ENCODE results near the gene DSCAML1.

Gene DSCAML1

DNA sequence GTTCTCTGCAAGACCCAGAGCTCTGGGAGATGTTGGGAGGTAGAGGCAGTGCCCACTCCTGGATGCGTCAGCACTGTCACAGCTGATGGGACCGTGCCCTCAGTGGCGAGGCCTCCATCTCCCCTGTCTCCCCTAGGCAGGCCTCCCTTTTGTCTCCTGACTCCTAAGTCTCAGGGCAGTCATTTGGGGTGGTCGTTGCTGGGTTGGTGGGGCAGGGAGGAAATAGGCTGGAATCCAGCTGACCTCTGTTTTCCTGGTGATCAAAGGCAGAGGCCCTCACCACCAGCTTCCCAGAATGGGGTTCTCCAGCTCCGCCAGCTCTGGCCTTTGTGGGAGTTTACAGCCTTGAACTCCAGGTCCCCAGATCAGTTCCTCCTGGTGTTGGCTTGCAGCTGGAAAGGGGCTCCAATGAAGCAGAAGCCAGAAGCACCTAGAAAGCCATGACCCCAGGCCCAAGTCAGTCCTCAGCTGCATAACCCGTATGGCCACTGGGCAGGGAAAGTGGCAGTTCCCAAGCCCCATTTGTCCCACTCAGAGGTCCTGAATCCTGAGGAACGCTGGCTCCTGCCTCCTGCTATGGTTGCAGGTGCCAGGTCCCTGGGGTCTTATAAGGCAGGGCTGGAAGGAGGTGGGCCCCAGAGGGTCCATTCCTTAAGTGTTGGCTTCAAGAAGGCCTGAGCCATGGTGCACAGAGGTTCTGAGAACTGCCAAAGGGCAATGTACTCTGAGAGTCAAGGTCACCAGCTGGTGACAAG, 34.8 kb upstream of the DSCAML1 start:
- DNase-seq, result no peak

- no peak for DNase-seq
Observed at GRCh38 chr11:117830674-117831351, 33.8 kb upstream of the DSCAML1 start.

- DNase-seq, result no peak
Observed at GRCh38 chr11:117830072-117830471, 33.1 kb upstream of the DSCAML1 start.

- no peak for DNase-seq
Observed at GRCh38 chr11:117829369-117829725, 32.3 kb upstream of the DSCAML1 start.

DNA sequence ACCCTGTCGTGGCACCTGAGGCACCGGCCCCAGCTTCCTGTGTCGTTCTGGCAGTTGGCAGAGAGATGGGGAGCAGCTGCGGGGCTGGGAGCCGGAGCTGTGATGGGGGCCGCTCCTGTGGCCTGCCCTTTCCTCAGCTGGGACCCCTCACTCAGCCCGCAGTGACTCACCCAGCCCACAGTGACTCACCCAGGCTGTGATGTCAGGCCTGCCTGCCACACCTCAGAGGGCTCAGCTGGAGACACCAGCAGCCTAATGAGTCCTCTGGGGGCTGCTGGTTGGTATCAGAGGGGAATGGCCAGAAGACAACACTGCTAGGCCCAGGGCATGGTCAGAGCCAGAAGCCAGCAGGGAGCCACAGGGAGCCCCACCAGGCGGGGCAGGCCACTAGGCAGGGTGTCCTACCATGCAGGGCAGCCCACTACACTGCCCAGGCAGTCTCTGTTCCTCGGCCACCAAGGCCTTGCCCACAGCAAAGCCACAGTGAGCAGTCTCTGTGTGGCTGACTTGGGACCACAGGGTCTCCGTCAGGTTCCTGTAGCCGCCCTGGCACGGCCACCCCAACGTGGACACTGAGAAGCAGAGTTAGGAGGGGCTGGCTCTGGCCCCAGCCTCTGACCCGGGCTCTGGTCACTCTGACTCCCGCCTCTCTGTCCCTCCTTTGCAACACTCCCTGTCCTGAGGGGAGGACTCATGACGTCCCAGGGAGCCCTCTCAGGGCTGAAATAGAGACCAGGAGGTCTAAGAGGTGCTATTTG, 31.8 kb upstream of the DSCAML1 start:
- peak; percentile 77 for DNase-seq

- DNase-seq, result peak; percentile 52
Observed at GRCh38 chr11:117827521-117828511, 30.8 kb upstream of the DSCAML1 start.

GRCh38 chr11:117826832-117827231, 29.8 kb upstream of the DSCAML1 start:
- DNase-seq, result no peak

- DNase-seq, result no peak
Observed at GRCh38 chr11:117826190-117826570, 29.2 kb upstream of the DSCAML1 start.

DNA sequence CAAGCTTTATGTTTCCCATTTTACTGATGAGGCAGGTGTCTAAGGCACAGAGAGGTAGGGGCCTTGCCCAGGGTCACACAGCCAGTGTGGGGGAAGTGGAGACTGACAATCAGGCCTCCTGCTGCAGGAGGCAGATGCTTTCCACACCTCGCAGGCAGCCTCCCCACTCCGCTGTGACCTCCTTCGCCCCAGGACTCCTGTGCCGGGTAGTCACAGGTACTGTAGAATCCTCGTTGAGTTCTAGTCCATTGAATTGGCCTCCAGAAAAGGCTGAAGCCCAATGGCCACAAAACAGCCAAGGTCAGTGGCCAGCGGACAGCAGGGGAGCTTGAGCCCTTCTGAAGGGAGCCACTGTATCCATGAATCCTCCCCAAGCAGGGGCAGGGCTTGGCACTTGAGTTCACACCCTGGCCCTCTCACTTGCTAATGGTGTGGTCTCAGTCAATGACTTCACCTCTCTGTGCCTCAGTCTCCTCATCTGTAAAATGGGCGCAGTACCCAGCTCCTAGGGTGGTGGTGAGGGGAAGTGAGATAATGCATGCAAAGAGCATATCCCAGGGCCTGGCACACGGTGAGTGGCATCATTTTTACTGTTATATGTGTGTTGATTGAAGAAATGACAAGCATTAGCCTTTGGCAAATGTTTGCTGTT, 28.6 kb upstream of the DSCAML1 start:
- no peak for DNase-seq

DNA sequence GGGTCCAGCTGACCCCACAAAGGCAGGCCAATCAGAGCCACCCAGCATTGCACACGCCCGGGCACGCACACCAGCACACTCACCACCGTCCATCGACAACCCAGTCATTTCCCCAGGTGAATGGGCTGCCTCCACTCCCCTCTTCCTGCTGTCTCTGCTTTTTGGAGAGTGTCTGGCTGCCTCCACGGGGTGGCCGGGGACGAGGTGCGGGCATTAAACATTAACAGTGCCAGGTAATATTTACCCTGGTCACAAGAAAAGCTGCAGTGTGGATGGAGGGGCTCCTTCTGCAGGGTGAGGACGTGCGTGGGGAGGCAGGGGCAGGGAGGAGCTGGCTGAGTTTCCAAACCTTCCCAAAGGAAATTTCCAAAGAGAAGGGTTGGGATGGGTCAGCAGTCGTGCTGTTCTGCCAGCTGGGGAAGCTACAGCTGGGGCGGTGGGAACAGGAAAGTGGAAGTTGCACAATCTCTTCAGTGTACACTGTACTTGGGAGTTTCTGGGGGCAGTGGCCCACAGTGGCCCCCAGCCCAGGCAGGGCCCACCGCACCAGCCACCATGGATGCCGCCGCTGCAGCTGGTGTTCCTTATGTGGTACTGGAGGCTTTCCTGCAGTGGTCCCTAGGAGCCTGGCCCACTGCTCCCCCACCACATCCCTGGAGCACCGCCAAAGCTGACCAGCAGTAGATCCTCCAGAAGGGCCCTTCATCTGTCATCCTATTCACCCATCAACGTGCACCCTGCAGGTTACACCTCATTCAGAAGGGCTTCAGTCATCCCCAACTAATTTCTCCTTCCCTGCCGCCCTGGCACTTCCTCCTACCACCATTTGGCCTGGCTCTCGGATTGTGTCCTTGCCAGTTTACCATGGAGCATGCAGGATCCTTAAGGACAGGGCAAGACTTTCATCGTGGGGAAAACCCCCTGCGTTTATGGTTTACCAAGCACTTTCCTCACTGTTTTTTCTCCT, 27.8 kb upstream of the DSCAML1 start, which contains the start of gene FXYD2:
Gene FXYD2, minus strand, starts transcription at position 174 of the 967 bp plus-strand sequence. Its CDS starts 66 bp downstream, at position 108.
- DNase-seq, result no peak

DNA sequence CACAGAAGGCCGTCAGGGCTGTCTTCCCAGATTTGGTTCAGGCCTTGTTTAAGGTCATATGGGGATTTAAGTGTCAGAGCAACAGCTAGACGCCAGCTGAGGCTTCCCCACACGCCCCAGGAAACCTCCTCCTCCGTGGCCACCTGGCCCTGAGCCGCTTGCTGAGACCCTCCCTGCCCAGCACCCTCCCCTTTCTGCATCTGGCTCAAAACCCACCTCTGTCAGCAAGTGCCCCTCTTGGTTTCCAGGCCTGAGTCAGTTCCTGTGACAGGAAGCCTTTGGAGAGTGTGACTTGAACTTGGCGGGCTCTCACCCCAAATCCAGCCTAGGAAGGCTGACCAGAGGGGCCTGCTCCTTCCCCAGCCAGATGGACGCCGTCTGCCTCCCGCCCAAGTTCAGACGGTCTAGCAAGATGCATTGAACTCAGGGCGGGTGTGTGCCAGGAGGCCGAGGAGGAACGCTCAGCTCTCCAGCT, 27.0 kb upstream of the DSCAML1 start:
- no peak for DNase-seq

DNA sequence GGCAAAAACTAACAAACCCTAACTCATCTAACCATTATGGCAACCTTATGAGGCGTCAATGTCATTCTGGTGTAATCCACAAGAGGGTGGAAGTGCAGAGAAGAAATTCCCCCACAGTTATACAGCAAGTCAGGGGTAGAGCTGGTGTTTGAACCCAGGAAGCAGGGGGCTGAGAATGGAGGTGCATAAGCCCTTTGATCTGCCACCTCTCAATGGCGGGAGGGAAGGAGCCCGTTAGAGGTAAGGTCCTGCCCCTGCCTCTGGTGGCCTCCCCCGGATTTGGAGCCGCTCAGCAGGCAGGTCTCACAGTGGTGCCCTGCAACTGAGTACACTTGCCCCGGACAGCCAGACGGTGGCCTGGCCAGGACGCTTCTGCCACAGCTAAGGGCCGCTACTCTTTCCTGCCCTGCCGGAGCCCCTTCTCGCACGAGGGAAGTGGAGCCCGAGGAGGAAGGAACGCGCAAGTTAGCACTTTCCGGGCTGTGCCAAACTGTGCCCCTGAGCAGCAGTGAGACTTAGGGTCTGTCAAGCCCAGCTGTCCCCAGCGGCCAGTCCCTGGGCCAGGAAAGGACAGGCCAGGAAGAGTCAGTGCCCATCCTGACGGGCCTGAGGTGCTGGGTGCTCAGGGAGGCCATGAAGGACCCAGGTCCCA, 26.4 kb upstream of the DSCAML1 start:
- peak; percentile 64 for DNase-seq

GRCh38 chr11:117822074-117823033, 25.3 kb upstream of the DSCAML1 start:
- peak; percentile 50 for DNase-seq

- no peak for DNase-seq
Observed at GRCh38 chr11:117821431-117821830, 24.4 kb upstream of the DSCAML1 start.

DNA sequence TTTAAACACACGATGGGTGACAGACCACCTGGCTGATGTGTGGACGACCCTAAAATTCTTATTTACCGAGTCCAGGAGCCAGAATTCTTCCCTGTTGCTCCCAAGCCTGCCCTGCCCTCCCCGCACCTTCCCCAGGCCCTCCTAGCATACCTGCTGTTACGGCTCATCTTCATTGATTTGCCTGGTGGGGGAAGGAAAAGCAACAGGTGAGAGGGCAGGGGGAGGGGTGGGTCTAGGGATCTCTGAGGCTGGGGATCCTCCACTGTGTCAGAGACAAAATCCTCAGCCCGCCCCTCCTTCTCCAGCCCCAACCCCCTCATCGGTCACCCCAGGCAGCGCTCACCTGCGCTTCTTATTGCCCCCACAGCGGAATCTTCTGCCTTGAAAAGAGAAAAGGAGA, 23.5 kb upstream of the DSCAML1 start:
- no peak for DNase-seq

DNA sequence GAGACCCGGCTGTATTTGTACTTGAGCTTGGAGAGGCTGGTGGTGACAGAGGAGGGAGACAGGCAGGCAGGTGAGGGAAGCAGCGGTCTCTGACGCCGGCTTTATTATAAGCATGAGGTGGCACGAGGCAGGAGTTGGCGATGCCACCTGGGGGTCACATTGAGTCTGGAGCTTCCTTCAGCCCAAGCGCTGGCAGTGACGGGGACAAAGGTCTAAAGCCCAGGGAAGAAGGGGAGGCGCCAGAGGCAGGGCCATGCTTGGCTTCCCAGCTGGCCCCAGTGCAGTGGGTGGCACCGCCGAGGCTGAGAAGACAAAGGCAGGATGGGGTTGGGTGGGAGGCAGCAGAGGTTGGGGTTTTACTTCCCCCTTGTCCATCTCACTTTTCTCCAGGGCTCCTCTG, 23.1 kb upstream of the DSCAML1 start:
- DNase-seq, result no peak

- DNase-seq, result no peak
Observed at GRCh38 chr11:117819096-117820040, 22.4 kb upstream of the DSCAML1 start.

All from CD4-positive, alpha-beta T cell treated with Interleukin-17A for 1 hour (primary cell).